Adrenal gland (tissue), 5 donors: Measurements from ENCODE around the gene CPN1.

Experiments used
- POLR2A ChIP-seq, 2 donors: fragments of 450-650 bp; IDR thresholded peaks; one replicate each; pipeline ENCODE4 v1.6.1; 2017; ENCODE audit warnings: antibody characterized with exemption in 2 of 2, mild to moderate bottlenecking in 2 of 2, moderate library complexity in 1 of 2
- TF ChIP-seq, protein P1 (sequence below), 6 experiments: fragments of 450-650 bp in 4 of 6; fragments of 200-600 bp in 2 of 6; sonication (generic) in 1 of 6; IDR thresholded peaks; 1 replicate in 5 of 6; 2 replicates in 1 of 6; pipeline versions ENCODE4 v1.5.1 to v1.8.0; 2016 to 2021; ENCODE audit warnings: antibody characterized with exemption in 6 of 6, mild to moderate bottlenecking in 2 of 6, moderate library complexity in 1 of 6
- donor health status: DM: no; HTN: no; CAD: no.

DNA sequence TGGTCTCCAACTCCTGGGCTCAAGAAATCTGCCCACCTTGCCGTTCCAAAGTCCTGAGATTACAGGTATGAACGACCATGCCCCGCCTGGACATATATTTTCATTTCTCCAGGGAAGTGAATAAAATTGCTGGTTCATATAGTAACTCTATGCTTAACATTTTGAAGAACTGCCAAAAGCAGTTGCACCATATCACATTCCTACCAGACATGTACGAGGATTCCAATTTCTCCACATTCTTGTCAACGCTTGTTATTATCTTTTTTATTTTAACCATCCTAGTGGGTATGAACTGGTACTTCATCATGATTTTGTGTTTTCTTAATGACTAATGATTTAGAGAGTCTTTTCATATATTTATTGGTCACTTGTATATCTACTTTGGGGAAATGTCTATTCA is 21.9 kb upstream of the CPN1 start:
- TF ChIP-seq, protein P1, sequence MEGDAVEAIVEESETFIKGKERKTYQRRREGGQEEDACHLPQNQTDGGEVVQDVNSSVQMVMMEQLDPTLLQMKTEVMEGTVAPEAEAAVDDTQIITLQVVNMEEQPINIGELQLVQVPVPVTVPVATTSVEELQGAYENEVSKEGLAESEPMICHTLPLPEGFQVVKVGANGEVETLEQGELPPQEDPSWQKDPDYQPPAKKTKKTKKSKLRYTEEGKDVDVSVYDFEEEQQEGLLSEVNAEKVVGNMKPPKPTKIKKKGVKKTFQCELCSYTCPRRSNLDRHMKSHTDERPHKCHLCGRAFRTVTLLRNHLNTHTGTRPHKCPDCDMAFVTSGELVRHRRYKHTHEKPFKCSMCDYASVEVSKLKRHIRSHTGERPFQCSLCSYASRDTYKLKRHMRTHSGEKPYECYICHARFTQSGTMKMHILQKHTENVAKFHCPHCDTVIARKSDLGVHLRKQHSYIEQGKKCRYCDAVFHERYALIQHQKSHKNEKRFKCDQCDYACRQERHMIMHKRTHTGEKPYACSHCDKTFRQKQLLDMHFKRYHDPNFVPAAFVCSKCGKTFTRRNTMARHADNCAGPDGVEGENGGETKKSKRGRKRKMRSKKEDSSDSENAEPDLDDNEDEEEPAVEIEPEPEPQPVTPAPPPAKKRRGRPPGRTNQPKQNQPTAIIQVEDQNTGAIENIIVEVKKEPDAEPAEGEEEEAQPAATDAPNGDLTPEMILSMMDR (IDR thresholded peaks at IDR 0.05): no peak
- no peak for TF ChIP-seq POLR2A (IDR thresholded peaks at IDR 0.05)
